Activated CD4-positive, alpha-beta T cell treated with anti-CD3 and anti-CD28 coated beads, Interleukin-2, amount 50 U/mL, for 24 hours (primary cell): ENCODE measurements around the gene ATP8B4.
"Not testable (repeated sequence)": the region's sequence is repeated elsewhere in the genome, so short reads cannot be mapped to it uniquely, and the experiment has no call there.

Experiments
- DNase-seq, 2 donors: peaks; one replicate each; pipeline ENCODE4 v3.0.0-alpha.2; 2020; ENCODE audit warnings: low read depth in 1 of 2, low spot score in 1 of 2

The ATP8B4 gene

GRCh38 chr15:49963033-49963772 lies 155.8 kb downstream of the ATP8B4 start:
- not testable (repeated sequence) for DNase-seq

GRCh38 chr15:49962044-49962602 lies 156.9 kb downstream of the ATP8B4 start:
- no peak for DNase-seq

DNA sequence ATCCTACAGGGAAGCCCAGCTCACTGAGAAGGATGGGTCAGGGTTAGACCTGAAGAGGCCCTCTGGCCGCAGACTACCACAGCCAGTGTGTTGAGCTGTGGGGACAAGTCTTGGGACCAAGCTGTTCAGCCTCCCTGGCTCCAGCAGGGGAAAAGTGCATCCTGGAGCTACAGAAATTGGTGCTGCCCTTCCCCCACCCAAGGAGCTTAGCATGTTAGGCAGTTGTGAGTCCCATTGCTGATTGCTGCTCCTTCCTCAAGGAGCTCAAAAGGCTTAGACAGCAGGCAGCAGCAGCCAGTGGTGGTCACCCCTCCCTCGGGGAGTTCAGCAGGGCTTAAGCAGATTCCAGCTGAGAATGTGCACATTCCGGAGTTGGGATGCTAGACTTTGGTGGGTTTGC lies 165.6 kb downstream of the ATP8B4 start:
- DNase-seq, result no peak

- no peak for DNase-seq
These were observed 172.4 kb downstream of the ATP8B4 start for GRCh38 chr15:49946681-49947080.

- no peak for DNase-seq
These were observed 184.5 kb downstream of the ATP8B4 start for GRCh38 chr15:49934487-49934886.

- no peak for DNase-seq
These were observed 191.7 kb downstream of the ATP8B4 start for GRCh38 chr15:49927189-49927861.

- no peak for DNase-seq
These were observed 192.3 kb downstream of the ATP8B4 start for GRCh38 chr15:49926740-49927139.

DNA sequence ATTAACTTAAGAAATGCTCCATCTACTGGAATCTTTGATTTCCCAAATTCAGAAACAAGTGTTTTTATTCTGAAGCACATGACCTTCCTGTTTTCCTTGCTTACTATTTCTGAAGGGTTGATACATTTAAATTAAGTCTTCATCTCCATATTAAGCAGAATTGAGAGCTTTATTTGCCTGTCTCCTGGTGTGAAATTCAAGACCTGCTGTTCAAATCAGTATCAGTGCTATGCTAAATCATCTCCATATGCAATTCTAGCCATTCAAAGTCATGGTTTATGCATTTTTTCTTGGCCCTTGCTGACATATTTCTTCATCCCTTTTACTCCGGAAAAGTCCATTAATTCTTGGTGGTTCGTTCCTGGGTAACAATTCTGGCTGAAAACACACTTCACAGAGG lies 195.4 kb downstream of the ATP8B4 start:
- DNase-seq, result no peak

DNA sequence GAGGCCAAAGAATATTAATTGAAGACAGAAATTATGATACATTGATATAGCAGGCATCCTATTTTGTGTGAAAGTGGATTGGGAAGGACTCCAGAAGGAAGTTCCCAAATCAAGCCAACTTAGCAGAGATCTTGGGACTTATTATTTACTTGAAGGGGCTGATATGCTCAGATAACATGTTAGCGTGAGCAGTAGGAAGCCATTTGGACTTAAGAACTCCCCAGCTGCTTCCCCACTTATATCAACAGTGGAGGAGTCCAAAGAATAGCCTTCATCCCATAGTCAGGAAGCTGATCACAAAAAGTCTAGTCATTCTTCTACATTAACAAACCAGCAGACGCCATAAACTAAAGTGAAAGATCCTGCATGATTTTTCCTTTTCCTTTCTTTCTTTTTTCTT lies 200.0 kb downstream of the ATP8B4 start:
- no peak for DNase-seq

DNA sequence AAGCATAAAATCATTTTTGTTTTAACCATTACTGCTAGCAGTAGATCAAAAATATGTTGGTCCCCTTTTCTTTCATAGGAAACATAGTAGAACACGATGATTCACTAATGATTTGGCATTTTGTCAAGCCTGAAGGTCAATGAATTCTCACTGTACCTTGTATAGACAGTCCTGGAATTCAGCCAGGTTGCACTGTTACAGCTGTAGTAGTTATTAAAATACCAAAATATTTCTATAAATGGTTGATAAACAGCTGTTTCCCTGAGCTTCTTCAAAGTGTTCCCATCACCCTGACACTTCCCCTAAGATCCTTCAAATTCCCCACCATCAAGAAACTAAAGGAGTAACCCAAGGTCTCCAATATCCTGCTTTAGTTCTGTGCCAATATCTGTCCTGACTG lies 200.9 kb downstream of the ATP8B4 start:
- DNase-seq, result no peak

GRCh38 chr15:49916998-49917397 lies 202.0 kb downstream of the ATP8B4 start:
- DNase-seq, result no peak

DNA sequence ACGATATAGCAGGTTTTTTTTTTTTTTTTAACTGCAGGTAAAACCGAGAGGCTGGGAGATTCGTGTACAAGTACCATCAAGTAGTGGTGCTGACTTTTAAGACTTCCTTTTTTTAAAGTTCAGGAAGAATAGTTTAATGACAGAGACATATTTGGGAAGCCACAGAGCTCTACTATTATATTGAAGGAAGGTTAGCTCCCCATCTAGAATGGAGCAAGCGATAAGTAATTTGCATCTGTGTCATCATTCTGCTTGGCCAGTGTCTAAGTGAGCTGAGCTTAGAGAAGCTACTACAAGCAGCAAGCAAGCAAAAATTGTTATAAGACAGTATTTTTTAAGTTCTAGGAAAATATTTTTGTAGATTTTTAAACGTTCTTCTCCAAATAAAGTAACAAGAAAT lies 203.2 kb downstream of the ATP8B4 start:
- DNase-seq, result no peak

DNA sequence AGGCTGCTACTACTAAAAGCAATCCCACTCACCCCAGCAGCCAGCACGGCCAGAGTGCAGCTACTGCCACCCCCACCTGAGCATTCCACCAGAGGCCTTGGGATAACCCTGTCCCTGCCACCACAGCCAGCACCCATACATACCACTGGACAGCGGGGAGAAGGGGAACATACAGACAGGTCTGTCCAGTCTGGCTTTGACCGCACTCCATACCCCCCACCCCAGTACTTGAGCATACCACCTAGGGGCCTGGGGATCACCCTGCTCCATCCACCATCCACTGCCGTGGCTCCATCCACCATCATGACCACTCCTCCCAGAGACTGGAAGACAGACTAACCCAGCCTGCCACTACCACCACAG lies 210.1 kb downstream of the ATP8B4 start:
- no peak for DNase-seq

- no peak for DNase-seq
These were observed 210.6 kb downstream of the ATP8B4 start for GRCh38 chr15:49908236-49908932.

DNA sequence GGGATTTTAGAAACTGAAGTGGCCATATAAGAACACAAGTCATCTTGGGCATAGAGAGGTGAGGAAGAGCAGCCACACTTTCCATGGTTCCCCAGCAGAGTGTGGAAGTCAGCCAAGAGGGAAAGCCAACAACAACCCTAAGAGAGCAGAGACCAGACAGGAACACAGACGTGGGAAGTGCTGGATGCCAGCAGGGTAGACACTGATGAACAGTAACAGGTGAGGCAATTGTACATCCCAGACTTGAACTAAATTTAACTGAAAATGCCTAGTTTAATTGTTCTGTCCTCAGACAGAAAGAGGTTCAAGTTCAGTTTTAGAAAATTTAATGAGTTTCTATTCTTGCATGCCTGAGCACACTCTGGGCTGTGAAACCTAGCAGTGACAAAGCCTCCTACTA lies 212.1 kb downstream of the ATP8B4 start:
- no peak for DNase-seq

- DNase-seq, result no peak
These were observed 213.8 kb downstream of the ATP8B4 start for GRCh38 chr15:49905221-49905620.

DNA sequence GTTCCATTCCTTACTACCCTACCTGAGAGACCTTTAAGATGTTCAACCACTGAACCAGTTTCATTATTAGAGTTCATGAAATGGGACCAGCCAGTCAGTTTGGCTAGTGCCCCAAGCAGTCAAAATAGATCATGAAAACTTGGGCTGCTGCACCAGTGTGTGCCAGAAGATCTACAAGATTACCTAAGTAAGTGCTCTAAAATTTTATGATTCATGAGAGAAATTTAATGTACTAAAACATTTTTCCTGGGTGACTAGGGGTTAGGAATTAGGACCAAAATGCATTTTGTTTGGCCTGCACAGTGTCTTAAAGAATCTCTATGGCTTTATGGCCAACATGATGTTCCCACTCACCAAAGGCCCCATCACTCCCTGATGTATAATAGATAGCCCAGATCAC lies 214.7 kb downstream of the ATP8B4 start:
- DNase-seq, result no peak

GRCh38 chr15:49902685-49903501 lies 216.1 kb downstream of the ATP8B4 start:
- DNase-seq, result no peak

DNA sequence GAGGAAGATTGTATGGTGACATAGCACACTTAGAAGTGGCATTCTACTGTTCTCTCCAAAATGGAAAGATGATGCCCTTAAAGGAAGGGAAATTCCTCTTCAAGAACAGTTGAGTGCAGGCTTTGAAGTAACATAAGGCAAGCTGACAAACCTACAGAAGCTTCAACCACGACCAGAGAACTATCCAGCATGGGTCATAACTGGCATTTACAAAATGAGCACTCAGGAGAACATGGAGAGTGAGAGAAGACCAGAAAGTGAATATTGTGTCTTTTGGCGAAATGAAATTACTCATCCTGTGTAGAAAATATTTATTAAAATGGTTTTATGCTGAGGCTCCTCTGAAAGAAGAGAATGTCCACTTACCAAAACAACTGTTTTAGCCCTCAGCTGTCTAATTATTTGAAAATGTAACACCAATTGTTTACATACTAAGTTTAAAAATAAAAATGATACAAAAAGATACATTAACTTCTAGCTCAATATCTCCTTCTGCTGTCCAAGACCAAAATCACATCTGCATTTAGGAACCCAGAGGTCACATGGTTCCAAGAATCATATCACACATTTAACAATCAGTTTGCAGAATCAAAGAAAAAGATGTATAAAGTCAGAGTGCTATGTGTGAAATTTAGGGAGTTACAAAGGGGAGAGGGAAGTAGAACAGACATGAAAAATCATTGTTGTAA lies 216.9 kb downstream of the ATP8B4 start:
- DNase-seq, result no peak

DNA sequence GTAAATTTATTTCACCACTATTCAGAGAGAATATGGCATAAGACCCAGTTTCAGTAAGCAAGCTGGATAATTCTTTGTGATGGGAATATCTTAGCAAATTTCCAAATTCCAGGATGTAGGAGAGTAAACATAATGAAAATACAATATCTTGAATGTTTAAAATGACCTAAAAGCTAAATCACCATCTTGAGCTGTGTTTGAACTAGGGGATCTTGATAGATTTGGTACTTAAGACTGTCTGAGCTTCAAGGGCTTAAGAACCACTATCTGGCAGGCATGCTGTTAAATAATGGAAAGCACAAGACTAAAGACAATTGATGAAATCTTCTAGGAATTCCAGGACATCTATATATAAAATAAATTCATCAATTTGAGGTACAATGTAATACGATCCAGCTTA lies 217.7 kb downstream of the ATP8B4 start:
- DNase-seq, result no peak

GRCh38 chr15:49900903-49901235 lies 218.2 kb downstream of the ATP8B4 start:
- no peak for DNase-seq
